Astrocyte (in vitro differentiated cells and primary cell): ENCODE data around the gene RDH13.

Experiments used
- CTCF ChIP-seq: IDR thresholded peaks from 2 replicates; pipeline ENCODE4 v1.5.1; 2011; ENCODE audit warnings: low read depth, mild to moderate bottlenecking, inconsistent platforms, low read length, moderate library complexity; ENCODE audit not compliant: insufficient read depth
- EZH2 ChIP-seq: IDR thresholded peaks from 2 replicates; pipeline ENCODE4 v1.6.1; 2012; ENCODE audit warnings: mild to moderate bottlenecking, low read length, inconsistent platforms; ENCODE audit not compliant: insufficient read depth

GRCh38 chr19:55014714-55015113 lies 48.2 kb downstream of the RDH13 start:
- TF ChIP-seq CTCF (no peak), EZH2 (no peak)
